MCF 10A (cell line): ENCODE results near the gene IKBKG. TPM values are rescaled to one million over a fixed set of nuclear protein-coding genes. Genes with fewer than 3 reads are reported as not detected.

Experiments
- BruUV-seq: library from RNA; stranded (reverse); fragments of 400-500 nt; replicated peaks from 2 replicates; lab custom pipeline; 2021; lab: Mats Ljungman, UMichigan
- CTCF ChIA-PET: fragments of 300-600 bp; sonication (Branson Sonifier 250); formaldehyde crosslinking; extraction: SDS; loops from one replicate; lab custom pipeline; 2021; ENCODE audit warnings: antibody characterized with exemption, inconsistent platforms; lab: Yijun Ruan, JAX
- POLR2A ChIA-PET: fragments of 300-600, 350-650 bp; sonication (Branson Sonifier 250); formaldehyde crosslinking; extraction: SDS; loops from one replicate; lab custom pipeline; 2020; ENCODE audit warnings: antibody characterized with exemption, inconsistent platforms; lab: Yijun Ruan, JAX
- DNase-seq: peaks from one replicate; pipeline ENCODE4 v3.0.0-alpha.2; 2018; ENCODE audit not compliant: unreplicated experiment
- H3K27ac Mint-ChIP-seq: one replicate; pipeline ENCODE4 v1.8.0; 2022; ENCODE audit warnings: mild to moderate bottlenecking, low read depth, mixed read lengths; ENCODE audit not compliant: unreplicated experiment
- H3K27me3 Mint-ChIP-seq: one replicate; pipeline ENCODE4 v1.8.0; 2022; ENCODE audit warnings: mixed read lengths; ENCODE audit not compliant: insufficient read depth, unreplicated experiment
- H3K36me3 Mint-ChIP-seq: one replicate; pipeline ENCODE4 v1.8.0; 2022; ENCODE audit warnings: mild to moderate bottlenecking, moderate library complexity, mixed read lengths; ENCODE audit not compliant: insufficient read depth, unreplicated experiment
- H3K4me1 Mint-ChIP-seq: one replicate; pipeline ENCODE4 v1.8.0; 2022; ENCODE audit warnings: mixed read lengths; ENCODE audit not compliant: insufficient read depth, unreplicated experiment
- H3K4me3 Mint-ChIP-seq: one replicate; pipeline ENCODE4 v1.8.0; 2022; ENCODE audit warnings: mild to moderate bottlenecking, moderate library complexity, mixed read lengths; ENCODE audit not compliant: unreplicated experiment
- H3K9me3 Mint-ChIP-seq: one replicate; pipeline ENCODE4 v1.8.0; 2022; ENCODE audit warnings: mixed read lengths; ENCODE audit not compliant: unreplicated experiment
- CTCF ChIP-seq: fragments of 200-600 bp; IDR thresholded peaks from one replicate; pipeline ENCODE4 v1.8.0; 2022; ENCODE audit warnings: antibody characterized with exemption, mild to moderate bottlenecking; ENCODE audit not compliant: unreplicated experiment
- intact Hi-C: fragments of 100-400 bp; cut with micrococcal nuclease; formaldehyde crosslinking; loops from 2 replicates; pipeline ENCODE4 v1.14.1; 2022
- total RNA-seq: library from RNA; stranded (reverse); gene quantifications from 2 replicates; pipeline ENCODE4 v1.2.3, GENCODE V29; 2022

IKBKG gene
- total RNA-seq, 1 experiment from 2014 or later: 29.3 TPM

DNA sequence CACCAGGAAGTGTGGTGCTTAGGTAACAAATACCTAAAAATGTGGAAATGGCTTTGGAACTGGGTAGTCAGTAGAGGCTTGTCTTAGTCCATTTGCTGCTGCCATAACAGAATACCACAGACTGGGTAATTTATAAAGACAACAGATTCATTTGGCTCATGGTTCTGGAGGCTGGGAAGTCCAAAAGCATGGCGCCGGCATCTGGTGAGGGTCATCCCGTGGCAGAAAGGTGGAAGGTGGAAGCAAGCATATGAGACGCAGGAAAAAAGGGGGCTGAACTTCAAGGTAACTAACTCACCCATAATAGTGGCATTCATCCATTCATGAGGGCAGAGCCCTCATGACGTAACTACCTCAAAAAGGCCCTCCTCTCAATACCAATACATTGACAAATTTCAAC lies 38.0 kb upstream of the IKBKG start:
- H3K27ac Mint-ChIP-seq: no peak overlapping the region
- POLR2A ChIA-PET: no interaction called here
- BruUV-seq: no TSS peak

GRCh38 chrX:154511761-154512160 lies 35.7 kb upstream of the IKBKG start:
- Mint-ChIP-seq H3K4me3 (no peak overlapping the region), H3K4me1 (no peaks in the 10 kb centered on the region), H3K27me3 (peaks cover 33% of the 10 kb centered on the region), H3K36me3 (peaks cover 7% of the 10 kb centered on the region), H3K27ac (no peak overlapping the region), H3K9me3 (peaks cover 15% of the 10 kb centered on the region)
- BruUV-seq: no TSS peak
- intact Hi-C loops: no loop called here
- POLR2A ChIA-PET: interaction anchor here (0.9 kb wide), 1 partner anchor 26 kb away, joined by 3 read pairs; no protein-coding TSS in a partner anchor
- TF ChIP-seq CTCF: no peak
- CTCF ChIA-PET: interaction anchor here (1.2 kb wide), 1 partner anchor 15 kb away, joined by 3 read pairs; no protein-coding TSS in a partner anchor
- DNase-seq: no peak

More for the DNA sequence above, 38.0 kb upstream of the IKBKG start:
- intact Hi-C loops: no loop called here
- DNase-seq: no peak
- TF ChIP-seq CTCF: no peak
- no peaks in the 10 kb centered on the region for H3K4me1 Mint-ChIP-seq
- H3K9me3 Mint-ChIP-seq: peaks cover 15% of the 10 kb centered on the region
- H3K27me3 Mint-ChIP-seq: peaks cover 33% of the 10 kb centered on the region
- no peak overlapping the region for H3K4me3 Mint-ChIP-seq
- peaks cover 17% of the 10 kb centered on the region for H3K36me3 Mint-ChIP-seq
- CTCF ChIA-PET: no interaction called here

DNA sequence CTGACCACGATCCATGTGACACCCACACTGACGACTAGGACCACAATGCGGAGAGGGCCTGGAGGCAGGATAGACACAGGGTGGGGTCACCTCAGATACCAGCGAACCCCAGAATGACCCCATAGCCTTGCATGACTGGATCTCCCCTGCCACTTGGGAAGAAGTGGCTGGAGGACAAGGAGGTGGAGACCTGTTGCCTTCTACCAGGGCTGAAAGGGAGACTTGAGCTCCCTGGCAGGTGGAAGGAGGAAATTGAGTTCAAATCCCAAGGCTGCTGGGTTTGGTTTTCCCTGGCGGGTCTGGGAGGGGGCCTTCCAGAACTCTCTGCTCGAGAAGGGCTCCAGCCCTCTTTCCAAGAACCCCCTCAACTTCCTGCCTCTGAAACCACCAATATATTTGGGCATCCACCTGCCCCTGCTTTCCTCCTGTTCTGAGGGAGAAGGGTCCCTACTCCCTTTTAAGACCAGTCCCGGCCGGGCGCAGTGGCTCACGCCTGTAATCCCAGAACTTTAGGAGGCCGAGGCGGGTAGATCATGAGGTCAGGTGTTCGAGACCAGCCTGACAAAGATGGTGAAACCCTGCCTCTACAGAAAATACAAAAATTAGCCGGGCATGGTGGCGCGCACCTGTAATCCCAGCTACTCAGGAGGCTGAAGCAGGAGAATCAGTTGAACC lies 34.4 kb upstream of the IKBKG start:
- Mint-ChIP-seq H3K27ac (no peak overlapping the region), H3K4me3 (no peak overlapping the region), H3K4me1 (no peaks in the 10 kb centered on the region), H3K36me3 (peaks cover 7% of the 10 kb centered on the region), H3K9me3 (peaks cover 15% of the 10 kb centered on the region), H3K27me3 (peaks cover 33% of the 10 kb centered on the region)
- TF ChIP-seq CTCF: no peak
- CTCF ChIA-PET: no interaction called here
- no peak for DNase-seq
- POLR2A ChIA-PET: interaction anchor here (0.9 to 4.3 kb wide), 3 partner anchors 14 to 28 kb away, joined by 3 to 48 read pairs (median 3); partner anchors contain the start of gene SLC10A3
- BruUV-seq: no TSS peak
- intact Hi-C loops: no loop called here

GRCh38 chrX:154513716-154514115 lies 33.7 kb upstream of the IKBKG start:
- peaks cover 28% of the 10 kb centered on the region for H3K27me3 Mint-ChIP-seq
- peaks cover 13% of the 10 kb centered on the region for H3K9me3 Mint-ChIP-seq
- no TSS peak for BruUV-seq
- peaks cover 7% of the 10 kb centered on the region for H3K36me3 Mint-ChIP-seq
- CTCF ChIA-PET: no interaction called here
- intact Hi-C loops: no loop called here
- no peaks in the 10 kb centered on the region for H3K4me1 Mint-ChIP-seq
- no peak for TF ChIP-seq CTCF
- POLR2A ChIA-PET: interaction anchor here (1.1 to 4.3 kb wide), 3 partner anchors 13 to 23 kb away, joined by 3 to 48 read pairs (median 36); partner anchors contain the start of gene SLC10A3
- H3K27ac Mint-ChIP-seq: no peak overlapping the region
- no peak for DNase-seq
- no peak overlapping the region for H3K4me3 Mint-ChIP-seq
